Right lobe of liver (tissue), 4 donors: ENCODE results near the gene KCNH2.

Source experiments
- CTCF ChIP-seq, 4 donors: fragments of 200-600 bp in 3 of 4; fragments of 450-650 bp in 1 of 4; IDR thresholded peaks; one replicate each; pipeline versions ENCODE4 v1.5.1 to v1.8.0; 2016 to 2022; ENCODE audit warnings: antibody characterized with exemption in 4 of 4, mild to moderate bottlenecking in 2 of 4
- POLR2A ChIP-seq: fragments of 450-650 bp; IDR thresholded peaks from one replicate; pipeline ENCODE4 v1.6.1; 2017; ENCODE audit warnings: antibody characterized with exemption, mild to moderate bottlenecking
- donor health status: DM: no; HTN: no; CAD: no.
- donor health status: DM: no; HTN: no; CAD: no.
- donor health status: DM: no; HTN: yes; CAD: no.

- TF ChIP-seq POLR2A (no peak), CTCF (IDR thresholded peaks at IDR 0.05) (no peak)
Observed at GRCh38 chr7:150959081-150959480, 19.0 kb downstream of the KCNH2 start.
